Endodermal cell (in vitro differentiated cells): ENCODE data around the gene NOTCH2. TPM values are rescaled to one million over a fixed set of nuclear protein-coding genes. Genes with fewer than 3 reads are reported as not detected.

Experiments used
- DNase-seq: peaks from one replicate; pipeline ENCODE4 v3.0.0-alpha.2; 2017
- H3K27ac ChIP-seq: 2 replicates; pipeline ENCODE4 v1.5.1; 2013; ENCODE audit warnings: mild to moderate bottlenecking, low read depth, low read length, moderate library complexity
- H3K27me3 ChIP-seq: 2 replicates; pipeline ENCODE4 v1.6.1; 2013; ENCODE audit warnings: mild to moderate bottlenecking, low read length, moderate library complexity; ENCODE audit not compliant: insufficient read depth, control insufficient read depth, poor library complexity, severe bottlenecking
- H3K36me3 ChIP-seq: 2 replicates; pipeline ENCODE4 v1.7.0; 2013; ENCODE audit warnings: mild to moderate bottlenecking, low read length, moderate library complexity; ENCODE audit not compliant: control insufficient read depth, insufficient read depth
- H3K4me1 ChIP-seq: one replicate; pipeline ENCODE4 v1.7.0; 2013; ENCODE audit warnings: low read length; ENCODE audit not compliant: control insufficient read depth, insufficient read depth
- H3K4me3 ChIP-seq: 2 replicates; pipeline ENCODE4 v1.5.1; 2013; ENCODE audit warnings: mild to moderate bottlenecking, low read length, moderate library complexity
- H3K9ac ChIP-seq: 2 replicates; pipeline ENCODE4 v1.6.1; 2013; ENCODE audit warnings: mild to moderate bottlenecking, low read length, moderate library complexity; ENCODE audit not compliant: poor library complexity, severe bottlenecking; ENCODE audit errors: extremely low read depth
- H3K9me3 ChIP-seq: 2 replicates; pipeline ENCODE4 v1.6.1; 2013; ENCODE audit warnings: mild to moderate bottlenecking, low read length, moderate library complexity; ENCODE audit not compliant: control insufficient read depth
- H3K27ac Mint-ChIP-seq: 2 replicates; pipeline ENCODE4 v1.8.0; 2020; ENCODE audit warnings: mixed read lengths
- H3K27me3 Mint-ChIP-seq: 2 replicates; pipeline ENCODE4 v1.8.0; 2021; ENCODE audit warnings: mild to moderate bottlenecking, mixed read lengths; ENCODE audit not compliant: insufficient read depth
- H3K36me3 Mint-ChIP-seq: 2 replicates; pipeline ENCODE4 v1.8.0; 2020; ENCODE audit warnings: low read depth, mixed read lengths
- H3K4me1 Mint-ChIP-seq: 2 replicates; pipeline ENCODE4 v1.8.0; 2020; ENCODE audit warnings: mixed read lengths
- H3K4me3 Mint-ChIP-seq: 2 replicates; pipeline ENCODE4 v1.8.0; 2020; ENCODE audit warnings: mild to moderate bottlenecking, moderate library complexity, mixed read lengths
- H3K9me3 Mint-ChIP-seq: 2 replicates; pipeline ENCODE4 v1.8.0; 2020; ENCODE audit warnings: mild to moderate bottlenecking, mixed read lengths
- CTCF ChIP-seq: fragments of 200-600 bp; sonication (generic); conservative IDR thresholded peaks from 2 replicates; pipeline ENCODE4 v1.5.0; 2021; ENCODE audit warnings: antibody characterized with exemption, mild to moderate bottlenecking
- WGBS, 2 experiments: methylation state at CpG; one replicate each; pipeline versions ENCODE4 v1.1.5 to v1.1.7; 2013; ENCODE audit warnings: missing lambda C conversion rate in 2 of 2, mixed read lengths in 1 of 2; ENCODE audit not compliant: insufficient coverage in 1 of 2, insufficient read length in 1 of 2; 5-methylcytosine and 5-hydroxymethylcytosine counted together
- total RNA-seq, 2 donors: library from RNA; stranded (reverse); fragmentation: NEBNext Ultra II Directional in 1 of 2; extraction: Animal tissue kit (Norgen Biotek cat#: 25700) in 1 of 2; gene quantifications; 2 replicates in 1 of 2; 3 replicates in 1 of 2; pipeline ENCODE4 v1.2.1, GENCODE V29; 2021

The NOTCH2 gene
- total RNA-seq, 2 donors from 2014 or later, result 79.0 to 88.3 TPM

GRCh38 chr1:119952496-119952895, 117.0 kb downstream of the NOTCH2 start:
- H3K9me3 ChIP-seq, result no peaks in the 10 kb centered on the region
- no peak for DNase-seq
- Mint-ChIP-seq H3K27ac (no peak overlapping the region), H3K4me3 (no peak overlapping the region), H3K9me3 (no peaks in the 10 kb centered on the region), H3K36me3 (peaks cover 42% of the 10 kb centered on the region), H3K4me1 (no peaks in the 10 kb centered on the region), H3K27me3 (no peaks in the 10 kb centered on the region)
- no peak overlapping the region for H3K27ac ChIP-seq
- 94 to 100% methylated on average over 2 to 5 of the region's 5 CpGs for WGBS, 2 experiments
- H3K27me3 ChIP-seq, result no peaks in the 10 kb centered on the region
- H3K9ac ChIP-seq, result no peak overlapping the region
- H3K4me1 ChIP-seq, result no peaks in the 10 kb centered on the region
- no peak for TF ChIP-seq CTCF
- H3K36me3 ChIP-seq, result peaks cover 63% of the 10 kb centered on the region
- H3K4me3 ChIP-seq, result no peak overlapping the region

GRCh38 chr1:119948342-119949214, 120.9 kb downstream of the NOTCH2 start:
- Mint-ChIP-seq H3K4me3 (no peak overlapping the region), H3K36me3 (peaks cover 37% of the 10 kb centered on the region), H3K4me1 (no peaks in the 10 kb centered on the region), H3K27ac (no peak overlapping the region), H3K27me3 (no peaks in the 10 kb centered on the region), H3K9me3 (no peaks in the 10 kb centered on the region)
- DNase-seq, result peak; percentile 94
- no peak overlapping the region for H3K4me3 ChIP-seq
- 49% methylated on average over 6 of the region's 6 CpGs for WGBS, 2 experiments
- H3K27me3 ChIP-seq, result no peaks in the 10 kb centered on the region
- peak; percentile 94 for TF ChIP-seq CTCF
- H3K27ac ChIP-seq, result no peak overlapping the region
- H3K9ac ChIP-seq, result no peak overlapping the region
- peaks cover 49% of the 10 kb centered on the region for H3K36me3 ChIP-seq
- no peaks in the 10 kb centered on the region for H3K4me1 ChIP-seq
- H3K9me3 ChIP-seq, result no peaks in the 10 kb centered on the region

- Histone ChIP-seq H3K36me3 (peaks cover 40% of the 10 kb centered on the region), H3K9me3 (no peaks in the 10 kb centered on the region), H3K27ac (no peak overlapping the region), H3K4me1 (no peaks in the 10 kb centered on the region), H3K27me3 (no peaks in the 10 kb centered on the region), H3K9ac (no peak overlapping the region), H3K4me3 (no peak overlapping the region)
- Mint-ChIP-seq H3K36me3 (peaks cover 30% of the 10 kb centered on the region), H3K27me3 (no peaks in the 10 kb centered on the region), H3K4me3 (no peak overlapping the region), H3K4me1 (no peaks in the 10 kb centered on the region), H3K9me3 (no peaks in the 10 kb centered on the region), H3K27ac (no peak overlapping the region)
- WGBS, 2 experiments, result 98 to 100% methylated on average over 2 to 3 of the region's 3 CpGs
- no peak for TF ChIP-seq CTCF
- DNase-seq, result no peak
These were observed 122.0 kb downstream of the NOTCH2 start for GRCh38 chr1:119947468-119947867.
